H1 (cell line): ENCODE measurements around the gene RERE. TPM values are rescaled to one million over a fixed set of nuclear protein-coding genes. Genes with fewer than 3 reads are reported as not detected.

ENCODE experiments used
- CTCF ChIA-PET: fragments of 300-600 bp; sonication (Branson Sonifier 250); formaldehyde crosslinking; loops from one replicate; lab custom pipeline; 2021; ENCODE audit not compliant: partially characterized antibody; lab: Charles Lee
- POLR2A ChIA-PET: fragments of 300-600 bp; sonication (Branson Sonifier 250); formaldehyde crosslinking; loops from one replicate; lab custom pipeline; 2021; ENCODE audit warnings: inconsistent platforms; ENCODE audit not compliant: partially characterized antibody; lab: Charles Lee
- DNase-seq, 2 experiments: peaks; one replicate each; pipeline versions ENCODE4 v3.0.0 to v3.0.0-alpha.2; 2010 to 2022; ENCODE audit warnings: low spot score in 2 of 2, low read depth in 1 of 2, mixed read lengths in 1 of 2
- FAIRE-seq: peaks from 2 replicates; lab custom pipeline; 2011; peaks lifted over from hg19 to GRCh38; lab: Jason Lieb, UNC
- H2AFZ ChIP-seq: 2 replicates; pipeline ENCODE4 v1.8.1; 2012; ENCODE audit warnings: low read length, inconsistent platforms
- H2AK5ac ChIP-seq: 2 replicates; pipeline ENCODE4 v1.6.1; 2013; ENCODE audit warnings: low read depth, low read length
- H2BK120ac ChIP-seq: replicated peaks from 2 replicates; pipeline ENCODE3; 2013; ENCODE audit warnings: low read depth, low read length, inconsistent platforms
- H2BK12ac ChIP-seq: 2 replicates; pipeline ENCODE4 v1.6.1; 2013; ENCODE audit warnings: low read depth, low read length
- H2BK15ac ChIP-seq: 2 replicates; pipeline ENCODE4 v1.6.1; 2013; ENCODE audit warnings: low read length
- H2BK20ac ChIP-seq: 2 replicates; pipeline ENCODE4 v1.6.1; 2013; ENCODE audit warnings: low read length
- H2BK5ac ChIP-seq: 2 replicates; pipeline ENCODE4 v1.6.1; 2013; ENCODE audit warnings: low read depth, low read length
- H3K14ac ChIP-seq: 2 replicates; pipeline ENCODE4 v1.6.1; 2013; ENCODE audit warnings: inconsistent platforms; ENCODE audit not compliant: insufficient read length
- H3K18ac ChIP-seq: 2 replicates; pipeline ENCODE4 v1.6.1; 2013; ENCODE audit warnings: low read length; ENCODE audit errors: extremely low read depth
- H3K23ac ChIP-seq: 2 replicates; pipeline ENCODE4 v1.6.1; 2013; ENCODE audit warnings: inconsistent platforms; ENCODE audit not compliant: insufficient read length
- H3K23me2 ChIP-seq: 2 replicates; pipeline ENCODE4 v1.6.1; 2013; ENCODE audit warnings: low read depth, low read length
- H3K27ac ChIP-seq: 2 replicates; pipeline ENCODE4 v1.6.1; 2011; ENCODE audit warnings: low read depth, low read length, inconsistent platforms
- H3K27me3 ChIP-seq, 4 experiments: replicated peaks in 1 of 4; 1 replicate in 1 of 4; 2 replicates in 3 of 4; pipeline versions ENCODE4 v1.6.1 to v1.8.1; 2011 to 2013; ENCODE audit warnings: low read length in 3 of 4, mild to moderate bottlenecking in 3 of 4, inconsistent platforms in 2 of 4, mixed read lengths in 2 of 4, moderate library complexity in 1 of 4; ENCODE audit not compliant: control insufficient read depth in 3 of 4, insufficient read depth in 3 of 4; ENCODE audit errors: extremely low read depth in 1 of 4
- H3K36me3 ChIP-seq, 4 experiments: 2 replicates each; pipeline versions ENCODE4 v1.6.1 to v1.8.1; 2011 to 2013; ENCODE audit warnings: mild to moderate bottlenecking in 4 of 4, low read length in 3 of 4, moderate library complexity in 2 of 4, control low read depth in 1 of 4, inconsistent platforms in 1 of 4; ENCODE audit not compliant: insufficient read depth in 4 of 4, control insufficient read depth in 2 of 4
- H3K4ac ChIP-seq: replicated peaks from 2 replicates; pipeline ENCODE3; 2013; ENCODE audit warnings: low read length, low read depth, mixed read lengths, inconsistent platforms; ENCODE audit not compliant: insufficient read length
- H3K4me1 ChIP-seq, 4 experiments: replicated peaks in 1 of 4; 1 replicate in 1 of 4; 2 replicates in 3 of 4; pipeline versions ENCODE4 v1.6.1 to v1.8.1; 2011 to 2013; ENCODE audit warnings: low read length in 3 of 4, inconsistent platforms in 2 of 4, mixed read lengths in 1 of 4; ENCODE audit not compliant: insufficient read depth in 4 of 4, control insufficient read depth in 3 of 4
- H3K4me2 ChIP-seq, 2 experiments: 2 replicates each; pipeline versions ENCODE4 v1.6.1 to v1.8.1; 2011 to 2013; ENCODE audit warnings: low read depth in 2 of 2, low read length in 2 of 2, control low read depth in 1 of 2, inconsistent platforms in 1 of 2, mild to moderate bottlenecking in 1 of 2; ENCODE audit not compliant: insufficient read depth in 1 of 2
- H3K4me3 ChIP-seq, 4 experiments: fragments of 200-600, 300-600 bp in 1 of 4; sonication (generic), shearing (Covaris generic), sonication (Bioruptor Twin) in 1 of 4; 2 replicates each; pipeline versions ENCODE4 v1.5.1 to v1.8.1; 2011 to 2016; ENCODE audit warnings: low read length in 4 of 4, low read depth in 3 of 4, control low read depth in 2 of 4, inconsistent platforms in 2 of 4, mild to moderate bottlenecking in 2 of 4, mixed read lengths in 1 of 4, moderate library complexity in 1 of 4; ENCODE audit not compliant: insufficient read depth in 2 of 4; ENCODE audit errors: extremely low read depth in 1 of 4
- H3K56ac ChIP-seq: replicated peaks from 2 replicates; pipeline ENCODE3; 2013; ENCODE audit warnings: low read depth, mild to moderate bottlenecking, mixed read lengths, low read length, inconsistent platforms; ENCODE audit not compliant: insufficient read length
- H3K79me1 ChIP-seq: 2 replicates; pipeline ENCODE4 v1.6.1; 2013; ENCODE audit warnings: low read depth, low read length, control low read depth
- H3K79me2 ChIP-seq, 2 experiments: 2 replicates each; pipeline versions ENCODE4 v1.6.1 to v1.8.1; 2012 to 2013; ENCODE audit warnings: low read length in 2 of 2, mild to moderate bottlenecking in 2 of 2, inconsistent platforms in 1 of 2; ENCODE audit not compliant: insufficient read depth in 2 of 2, control insufficient read depth in 1 of 2
- H3K9ac ChIP-seq, 4 experiments: replicated peaks in 1 of 4; 1 replicate in 1 of 4; 2 replicates in 3 of 4; pipeline versions ENCODE4 v1.6.1 to v1.8.1; 2011 to 2013; ENCODE audit warnings: low read depth in 3 of 4, low read length in 3 of 4, control low read depth in 2 of 4, mild to moderate bottlenecking in 2 of 4, moderate library complexity in 2 of 4, inconsistent platforms in 1 of 4; ENCODE audit errors: extremely low read depth in 1 of 4
- H3K9me3 ChIP-seq, 2 experiments: 2 replicates each; pipeline versions ENCODE4 v1.6.1 to v1.8.1; 2012 to 2013; ENCODE audit warnings: mild to moderate bottlenecking in 2 of 2, moderate library complexity in 2 of 2, control low read depth in 1 of 2, inconsistent platforms in 1 of 2, low read depth in 1 of 2, low read length in 1 of 2, mixed read lengths in 1 of 2; ENCODE audit not compliant: insufficient read depth in 2 of 2
- H4K20me1 ChIP-seq, 2 experiments: replicated peaks in 1 of 2; 2 replicates each; pipeline versions ENCODE3 to v1.8.1; 2011 to 2013; ENCODE audit warnings: inconsistent platforms in 2 of 2, low read length in 2 of 2, mild to moderate bottlenecking in 1 of 2; ENCODE audit not compliant: insufficient read depth in 2 of 2, control insufficient read depth in 1 of 2
- H4K5ac ChIP-seq: 2 replicates; pipeline ENCODE4 v1.6.1; 2013; ENCODE audit warnings: low read length, low read depth, mixed read lengths, inconsistent platforms; ENCODE audit not compliant: insufficient read length
- H4K8ac ChIP-seq: 2 replicates; pipeline ENCODE4 v1.8.0; 2013; ENCODE audit warnings: mild to moderate bottlenecking, moderate library complexity, low read length, inconsistent platforms; ENCODE audit not compliant: insufficient read depth; ENCODE audit errors: extremely low read depth
- H4K91ac ChIP-seq: replicated peaks from 2 replicates; pipeline ENCODE3; 2013; ENCODE audit warnings: low read length, mixed read lengths, inconsistent platforms; ENCODE audit not compliant: insufficient read length
- CREB1 ChIP-seq: IDR thresholded peaks from 2 replicates; pipeline ENCODE4 v1.6.1; 2012; ENCODE audit warnings: inconsistent platforms
- CTBP2 ChIP-seq: IDR thresholded peaks from 2 replicates; pipeline ENCODE4 v1.7.0; 2011; ENCODE audit warnings: borderline replicate concordance, mild to moderate bottlenecking, moderate library complexity, mixed read lengths, low read length; ENCODE audit not compliant: insufficient read depth, insufficient read length
- EZH2 ChIP-seq: fragments of 200-600 bp; sonication (generic); IDR thresholded peaks from 2 replicates; pipeline ENCODE4 v1.7.1; 2012; ENCODE audit warnings: low read depth, mild to moderate bottlenecking, moderate library complexity, low read length, inconsistent platforms; ENCODE audit not compliant: severe bottlenecking
- KDM1A ChIP-seq: fragments of 200-600, 300-600 bp; sonication (generic); IDR thresholded peaks from 2 replicates; pipeline ENCODE4 v1.7.1; 2016; ENCODE audit warnings: mild to moderate bottlenecking, low read length, borderline replicate concordance
- KDM4A ChIP-seq: IDR thresholded peaks from one replicate; pipeline ENCODE4 v1.7.1; 2012; ENCODE audit warnings: low read depth, mild to moderate bottlenecking, moderate library complexity, low read length, inconsistent platforms; ENCODE audit not compliant: severe bottlenecking
- MAFK ChIP-seq: IDR thresholded peaks from 2 replicates; pipeline ENCODE4 v1.6.1; 2012; ENCODE audit warnings: low read depth, mild to moderate bottlenecking, improper control_type of control experiment, low read length
- SIX5 ChIP-seq: IDR thresholded peaks from 2 replicates; pipeline ENCODE4 v1.6.1; 2011; ENCODE audit warnings: mild to moderate bottlenecking, low read depth, low read length
- SP1 ChIP-seq: IDR thresholded peaks from 2 replicates; pipeline ENCODE4 v1.6.1; 2011; ENCODE audit warnings: low read depth, low read length
- SRF ChIP-seq: IDR thresholded peaks from 2 replicates; pipeline ENCODE4 v1.6.1; 2011; ENCODE audit warnings: mild to moderate bottlenecking, low read depth, low read length, moderate library complexity
- ZNF274 ChIP-seq: IDR thresholded peaks from 2 replicates; pipeline ENCODE4 v1.7.0; 2012; ENCODE audit warnings: low read length, borderline replicate concordance; ENCODE audit errors: extremely low read depth
- WGBS, 2 experiments: shearing (Covaris generic) in 1 of 2; methylation state at CpG; one replicate each; pipeline versions ENCODE4 v1.1.6 to v1.1.7; 2013 to 2015; ENCODE audit warnings: low lambda C conversion rate in 2 of 2, mixed read lengths in 2 of 2, inconsistent platforms in 1 of 2, low coverage in 1 of 2, missing lambda C conversion rate in 1 of 2; ENCODE audit not compliant: insufficient replicate concordance in 2 of 2, insufficient coverage in 1 of 2, insufficient read length in 1 of 2; ENCODE audit errors: extremely low coverage in 1 of 2, missing lambda C conversion rate in 1 of 2; 5-methylcytosine and 5-hydroxymethylcytosine counted together
- polyA plus RNA-seq, 7 experiments: library from polyadenylated mRNA; depleted of rRNA in 3 of 7; stranded (reverse) in 5 of 7; unstranded in 2 of 7; fragments of >200 nt in 5 of 7; fragments of 200-250 nt in 2 of 7; gene quantifications; 1 replicate in 5 of 7; 2 replicates in 1 of 7; 4 replicates in 1 of 7; pipeline versions ENCODE4 v1.2.1 to v1.2.3, GENCODE V29; 2011 to 2013; ENCODE audit warnings: missing spikeins in 2 of 7, mixed read lengths in 2 of 7
- total RNA-seq: library from RNA; stranded (reverse); fragmentation: NEBNext Ultra II Directional; extraction: Animal tissue kit (Norgen Biotek cat#: 25700); gene quantifications from 2 replicates; pipeline ENCODE4 v1.2.1, GENCODE V29; 2021
- TF ChIP-seq, protein P1 (sequence below), 3 experiments: IDR thresholded peaks; 1 replicate in 2 of 3; 2 replicates in 1 of 3; pipeline versions ENCODE4 v1.5.1 to v1.6.1; 2011; ENCODE audit warnings: low read length in 3 of 3, mild to moderate bottlenecking in 3 of 3, inconsistent platforms in 2 of 3, low read depth in 1 of 3, moderate library complexity in 1 of 3; ENCODE audit not compliant: insufficient read depth in 1 of 3; ENCODE audit errors: control extremely low read depth in 1 of 3

The RERE gene
- total and polyA plus RNA-seq, 2 of the 8 experiments (the other 6 are each of a cell fraction or from before 2014, with no cell fraction given) = 15.3 to 142 TPM

- DNase-seq = no peak
- H3K27ac ChIP-seq = no peak overlapping the region
- H2BK120ac ChIP-seq = no peak overlapping the region
- H3K4me2 ChIP-seq = no peak overlapping the region
- H3K4me3 ChIP-seq = no peak overlapping the region
- H3K36me3 ChIP-seq = peaks cover 6 to 42% (median 34%) of the 10 kb centered on the region in 4 experiments
- H3K9me3 ChIP-seq = no peaks in the 10 kb centered on the region
- H3K9ac ChIP-seq = no peak overlapping the region
- H2AK5ac ChIP-seq = no peak overlapping the region
- H4K20me1 ChIP-seq = peaks cover 0 to 6% of the 10 kb centered on the region in 2 experiments
- no peak overlapping the region for H4K5ac ChIP-seq
- no peaks in the 10 kb centered on the region for H3K27me3 ChIP-seq
- no peak overlapping the region for H4K8ac ChIP-seq
- 88% methylated on average over 18 of the region's 18 CpGs; no CpG with 5 or more reads in 1 of the 2 experiments for WGBS, 2 experiments
- no peak overlapping the region for H2AFZ ChIP-seq
- H3K56ac ChIP-seq = no peak overlapping the region
- H3K23ac ChIP-seq = no peak overlapping the region
- H3K4ac ChIP-seq = no peak overlapping the region
- H2BK12ac ChIP-seq = no peak overlapping the region
- H3K79me2 ChIP-seq = peaks cover 0 to 16% of the 10 kb centered on the region in 2 experiments; a peak in 1 of 4 replicates
- no peak overlapping the region for H2BK15ac ChIP-seq
- H3K79me1 ChIP-seq = peaks cover 11% of the 10 kb centered on the region
- ChIA-PET POLR2A (interaction anchor here (0.6 to 0.8 kb wide), 2 partner anchors 14 to 145 kb away, joined by 3 read pairs; no protein-coding TSS in a partner anchor), CTCF (interaction anchor here (0.6 to 6.1 kb wide), 8 partner anchors 13 to 388 kb away, joined by 3 to 42 read pairs (median 3); no protein-coding TSS in a partner anchor)
- no peak overlapping the region for H3K18ac ChIP-seq
- H2BK5ac ChIP-seq = no peak overlapping the region
- FAIRE-seq = no peak
- H2BK20ac ChIP-seq = no peak overlapping the region
- H3K14ac ChIP-seq = no peak overlapping the region
- H4K91ac ChIP-seq = no peak overlapping the region
- no peaks in the 10 kb centered on the region for H3K23me2 ChIP-seq
- peaks cover 2 to 5% (median 3%) of the 10 kb centered on the region in 4 experiments; a peak in 4 of 7 replicates for H3K4me1 ChIP-seq
- TF ChIP-seq CREB1 (no peak), CTBP2 (no peak), ZNF274 (no peak), EZH2 (no peak), SRF (no peak), SIX5 (no peak), SP1 (no peak), MAFK (no peak), KDM1A (no peak), KDM4A (no peak)
- TF ChIP-seq, protein P1, sequence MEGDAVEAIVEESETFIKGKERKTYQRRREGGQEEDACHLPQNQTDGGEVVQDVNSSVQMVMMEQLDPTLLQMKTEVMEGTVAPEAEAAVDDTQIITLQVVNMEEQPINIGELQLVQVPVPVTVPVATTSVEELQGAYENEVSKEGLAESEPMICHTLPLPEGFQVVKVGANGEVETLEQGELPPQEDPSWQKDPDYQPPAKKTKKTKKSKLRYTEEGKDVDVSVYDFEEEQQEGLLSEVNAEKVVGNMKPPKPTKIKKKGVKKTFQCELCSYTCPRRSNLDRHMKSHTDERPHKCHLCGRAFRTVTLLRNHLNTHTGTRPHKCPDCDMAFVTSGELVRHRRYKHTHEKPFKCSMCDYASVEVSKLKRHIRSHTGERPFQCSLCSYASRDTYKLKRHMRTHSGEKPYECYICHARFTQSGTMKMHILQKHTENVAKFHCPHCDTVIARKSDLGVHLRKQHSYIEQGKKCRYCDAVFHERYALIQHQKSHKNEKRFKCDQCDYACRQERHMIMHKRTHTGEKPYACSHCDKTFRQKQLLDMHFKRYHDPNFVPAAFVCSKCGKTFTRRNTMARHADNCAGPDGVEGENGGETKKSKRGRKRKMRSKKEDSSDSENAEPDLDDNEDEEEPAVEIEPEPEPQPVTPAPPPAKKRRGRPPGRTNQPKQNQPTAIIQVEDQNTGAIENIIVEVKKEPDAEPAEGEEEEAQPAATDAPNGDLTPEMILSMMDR (IDR thresholded peaks at IDR 0.05; ENCODE audit: control extremely low read depth in 1 of 3, insufficient read depth in 1 of 3, low read depth in 1 of 3, low read length in 3 of 3) = no peak
Measured at GRCh38 chr1:8363767-8364301, 453.6 kb downstream of the RERE start.
